ENCODE measurements around the gene CST9.

The CST9 gene

DNA sequence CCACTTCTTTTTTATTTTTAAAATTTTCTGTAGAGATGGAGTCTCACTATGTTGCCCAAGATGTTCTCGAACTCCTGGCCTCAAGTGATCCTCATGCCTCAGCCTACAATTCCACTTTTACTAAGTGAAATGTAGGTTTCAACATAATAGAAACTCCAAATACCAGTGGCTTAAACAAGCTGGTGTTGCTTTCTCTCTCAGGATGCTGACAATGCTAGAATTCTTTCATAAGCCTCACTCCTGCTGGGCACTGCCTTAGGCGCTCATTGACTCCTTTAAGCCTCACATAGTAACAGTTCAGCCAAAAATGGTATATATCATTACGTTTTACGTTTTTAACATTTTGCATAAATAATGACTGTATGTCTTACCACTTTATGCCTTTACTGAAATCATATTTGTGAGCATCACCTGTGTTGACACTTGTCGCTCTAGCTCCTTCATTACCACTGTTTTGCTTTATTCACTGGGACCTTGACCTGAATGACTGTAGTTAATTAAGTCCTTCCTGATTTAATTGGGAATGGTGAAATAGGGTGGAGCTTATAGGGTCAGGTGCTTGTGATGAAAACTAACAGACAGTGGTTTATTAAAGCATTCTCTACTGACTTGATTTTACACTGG is 3.9 kb upstream of the CST9 start:
- no peak for DNase-seq (ENCODE audit: low read depth)
- H3K4me3 ChIP-seq (ENCODE audit: low read length): no peak overlapping the region
- no peak for TF ChIP-seq CTCF (IDR thresholded peaks at IDR 0.05; ENCODE audit: insufficient read depth, low read depth, low read length, missing control alignments)

- DNase-seq (ENCODE audit: low read depth): no peak
- no peak overlapping the region for H3K4me3 ChIP-seq (ENCODE audit: low read length)
- TF ChIP-seq CTCF (IDR thresholded peaks at IDR 0.05; ENCODE audit: insufficient read depth, low read depth, low read length, missing control alignments): no peak
These were observed 2.6 kb upstream of the CST9 start for GRCh38 chr20:23608251-23608846.

- H3K4me3 ChIP-seq (ENCODE audit: low read length): no peak overlapping the region
- DNase-seq (ENCODE audit: low read depth): no peak
- no peak for TF ChIP-seq CTCF (IDR thresholded peaks at IDR 0.05; ENCODE audit: insufficient read depth, low read depth, low read length, missing control alignments)
These were observed 2.0 kb upstream of the CST9 start for GRCh38 chr20:23607497-23608245.

DNA sequence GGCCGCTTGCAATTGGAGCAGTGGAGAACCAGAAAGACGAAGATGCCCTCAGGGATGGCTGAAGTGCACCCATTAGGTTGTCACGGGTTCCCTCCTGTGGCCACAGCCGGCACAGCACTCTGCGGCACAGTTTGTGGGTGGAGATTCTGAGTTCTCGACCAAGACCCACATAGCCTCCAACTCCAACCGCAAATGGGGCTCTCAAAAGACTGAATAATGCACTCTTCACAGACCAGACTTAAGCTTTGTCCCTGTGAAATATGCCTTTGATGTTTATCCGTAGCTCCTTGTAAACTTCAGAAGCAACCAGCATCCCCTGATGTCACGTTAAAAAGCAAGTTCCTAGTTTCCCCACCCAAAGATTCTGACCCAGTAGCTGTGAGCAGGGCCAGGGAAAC is 934 bp upstream of the CST9 start:
- peak; percentile 82 for DNase-seq (ENCODE audit: low read depth)

DNA sequence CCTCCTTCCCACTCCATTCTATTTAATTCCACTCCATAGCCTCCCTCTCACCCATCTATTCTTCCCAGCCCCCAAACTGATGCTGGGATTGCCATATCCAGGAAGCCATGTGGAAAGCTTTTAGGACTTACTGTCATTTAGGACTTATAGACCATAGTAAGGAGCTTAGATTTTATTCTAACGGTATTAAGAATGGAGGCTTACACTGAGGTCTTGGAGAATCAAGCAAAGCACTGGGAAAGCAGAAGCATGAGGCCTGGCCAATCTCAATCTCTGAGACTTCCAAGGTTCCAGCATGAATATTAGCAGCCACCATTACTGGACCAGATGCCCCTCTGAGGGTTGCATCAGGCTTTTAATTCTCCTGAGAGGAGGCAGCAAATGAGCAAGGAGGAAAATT is 1.4 kb downstream of the CST9 start:
- TF ChIP-seq CTCF (IDR thresholded peaks at IDR 0.05; ENCODE audit: insufficient read depth, low read depth, low read length, missing control alignments): no peak
- DNase-seq (ENCODE audit: low read depth): no peak
- no peak overlapping the region for H3K4me3 ChIP-seq (ENCODE audit: low read length)

More for the DNA sequence above, 934 bp upstream of the CST9 start:
- peak; percentile 99 for TF ChIP-seq CTCF (IDR thresholded peaks at IDR 0.05; ENCODE audit: insufficient read depth, low read depth, low read length, missing control alignments)
- no peak overlapping the region for H3K4me3 ChIP-seq (ENCODE audit: low read length)

GRCh38 chr20:23603321-23603720 is 2.4 kb downstream of the CST9 start:
- no peak for DNase-seq (ENCODE audit: low read depth)
- TF ChIP-seq CTCF (IDR thresholded peaks at IDR 0.05; ENCODE audit: insufficient read depth, low read depth, low read length, missing control alignments): no peak
- H3K4me3 ChIP-seq (ENCODE audit: low read length): no peak overlapping the region

Measured in epithelial cell of esophagus (primary cell).